Activated CD8-positive, alpha-beta memory T cell treated with anti-CD3 and anti-CD28 coated beads, Interleukin-2, amount 50 U/mL, for 48 hours (primary cell): ENCODE measurements around the gene MRO.

Experiments used
- DNase-seq: peaks from one replicate; pipeline ENCODE4 v3.0.0-alpha.2; 2020

Gene MRO

GRCh38 chr18:50832754-50833153, 12.9 kb upstream of the MRO start:
- DNase-seq: no peak

GRCh38 chr18:50830544-50830943, 10.7 kb upstream of the MRO start:
- DNase-seq: no peak

DNA sequence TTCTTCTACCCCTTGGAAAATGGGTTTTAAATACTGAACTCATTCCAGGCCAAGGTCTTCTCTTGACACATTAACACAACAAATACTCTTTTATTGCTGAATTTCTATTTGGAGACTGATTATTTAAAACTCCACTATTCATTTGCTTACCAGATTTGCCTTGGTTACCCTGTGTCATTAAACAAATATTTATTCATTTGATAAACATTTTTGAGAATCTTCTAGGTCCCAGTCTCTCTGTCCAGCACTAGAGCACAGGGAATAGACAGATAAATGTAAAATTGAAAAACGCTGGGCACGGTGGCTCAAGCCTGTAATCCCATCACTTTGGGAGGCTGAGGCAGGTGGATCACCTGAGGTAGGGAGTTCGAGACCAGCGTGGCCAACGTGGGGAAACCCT, 9.8 kb upstream of the MRO start:
- DNase-seq: no peak

GRCh38 chr18:50826027-50826426, 6.2 kb upstream of the MRO start:
- DNase-seq: no peak

DNA sequence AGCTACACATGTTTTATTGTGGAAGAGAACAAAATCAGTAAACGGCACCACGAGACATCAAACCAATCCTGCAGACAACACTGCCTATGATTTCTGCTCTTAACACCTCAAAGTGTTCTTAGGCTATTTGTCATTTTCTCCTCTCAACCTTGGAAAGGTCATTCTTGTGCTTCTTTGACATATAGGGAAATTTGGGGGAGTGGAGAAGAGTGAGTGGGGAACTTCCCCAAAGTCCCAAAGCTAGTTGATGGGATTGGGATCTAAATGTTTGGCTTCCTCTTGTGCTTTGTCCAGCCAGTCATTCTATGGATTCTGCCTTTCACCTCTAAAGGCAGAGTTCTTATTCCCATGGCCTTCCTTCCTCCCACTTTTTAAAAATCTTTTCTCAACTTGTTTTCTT, 5.8 kb upstream of the MRO start:
- no peak for DNase-seq

GRCh38 chr18:50822756-50823155, 2.9 kb upstream of the MRO start:
- DNase-seq: no peak

DNA sequence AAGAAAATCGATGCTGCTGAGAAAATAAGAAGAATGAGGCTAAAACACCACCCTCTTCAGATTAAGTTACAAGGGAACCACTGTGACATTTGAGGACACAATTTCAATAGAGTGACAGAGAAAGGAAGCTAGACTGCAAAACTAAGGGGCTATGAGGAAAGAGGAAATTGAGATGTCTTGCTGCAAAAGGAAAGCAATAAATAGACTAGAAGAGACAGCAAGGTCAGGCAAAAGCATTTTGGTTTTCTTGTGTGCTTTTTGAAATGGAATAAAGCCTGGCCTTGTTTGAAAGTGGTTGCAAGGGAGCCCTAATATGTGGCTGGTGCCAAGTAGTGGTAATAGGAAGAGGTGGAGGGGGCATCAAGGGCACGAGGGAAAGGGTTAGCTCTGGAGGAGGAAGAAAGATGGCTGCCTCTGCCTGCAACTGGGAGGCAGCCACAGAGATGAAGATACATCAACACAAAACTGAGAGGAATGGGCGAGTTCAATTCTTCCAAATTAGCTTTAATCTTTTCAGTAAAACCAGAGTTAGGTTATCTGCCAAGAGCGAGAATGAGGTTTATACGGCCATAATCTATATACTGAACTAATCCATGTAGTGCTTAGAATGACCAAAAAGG, 1.2 kb upstream of the MRO start:
- no peak for DNase-seq

DNA sequence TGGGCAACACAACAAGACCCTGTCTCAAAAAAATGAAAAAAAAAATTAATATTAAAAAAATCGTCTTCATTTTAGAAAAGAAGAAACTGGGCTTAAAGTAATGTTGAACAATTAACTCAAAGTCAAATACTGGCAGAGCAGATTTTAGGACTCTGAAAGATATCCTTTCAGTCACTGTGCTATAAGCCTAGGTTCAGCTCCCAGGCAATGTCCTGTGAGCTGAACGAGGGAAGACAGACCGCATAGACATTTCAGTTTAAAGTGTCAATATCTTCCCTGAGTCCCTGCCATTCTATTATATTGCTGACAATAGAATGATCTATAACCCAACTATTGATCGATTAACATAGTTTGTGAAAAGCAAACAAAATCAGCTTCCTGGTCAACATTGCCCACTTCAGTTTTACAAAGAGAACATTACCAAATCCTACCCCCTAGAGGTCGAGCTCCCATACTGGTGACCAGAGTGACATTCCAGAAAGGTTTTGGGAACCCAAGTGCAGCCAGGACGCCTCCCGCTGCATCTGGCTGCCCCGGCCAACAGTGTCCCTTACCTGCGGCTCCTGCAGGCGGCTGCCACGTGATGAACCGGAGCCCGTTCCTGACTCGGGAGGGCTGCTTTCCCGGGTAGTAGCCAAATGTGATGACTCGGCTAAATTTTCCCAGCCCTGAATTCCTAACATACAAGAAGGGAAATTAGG, 639 bp downstream of the MRO start:
- no peak for DNase-seq

DNA sequence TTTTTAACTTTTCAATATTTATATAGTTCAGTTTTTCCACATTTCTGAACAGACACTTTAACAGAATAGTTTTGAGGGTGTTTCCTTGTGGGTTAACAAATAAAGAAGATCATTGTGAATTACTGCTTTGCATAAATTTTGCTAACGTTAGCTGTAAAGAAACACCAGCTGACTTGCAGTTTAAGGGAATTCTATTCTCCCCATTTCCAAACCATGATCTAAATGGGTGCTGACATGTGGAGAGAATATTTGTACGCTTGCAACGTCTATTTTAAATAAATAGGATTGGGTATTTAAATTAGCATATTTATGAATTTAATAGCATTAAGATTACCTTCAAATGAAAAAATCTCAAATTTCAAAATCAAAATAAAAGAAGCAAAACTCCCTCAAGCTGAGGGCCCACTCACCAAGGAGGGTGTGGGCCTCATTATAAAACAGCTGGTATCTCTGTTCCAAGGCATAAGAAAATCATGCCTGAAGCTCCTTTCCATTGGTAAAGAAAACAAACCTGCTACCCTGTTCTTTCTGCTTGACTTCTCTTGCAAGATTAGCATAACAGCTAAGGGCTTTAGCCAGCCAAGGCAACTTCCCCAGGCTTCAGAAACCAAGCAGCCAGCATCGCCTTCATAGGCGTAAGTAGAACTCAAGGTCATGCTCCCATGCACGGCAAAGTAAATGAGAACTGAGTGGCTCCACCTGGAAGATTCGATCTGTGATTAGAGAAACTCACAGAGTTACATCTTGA, 3.2 kb downstream of the MRO start:
- no peak for DNase-seq

DNA sequence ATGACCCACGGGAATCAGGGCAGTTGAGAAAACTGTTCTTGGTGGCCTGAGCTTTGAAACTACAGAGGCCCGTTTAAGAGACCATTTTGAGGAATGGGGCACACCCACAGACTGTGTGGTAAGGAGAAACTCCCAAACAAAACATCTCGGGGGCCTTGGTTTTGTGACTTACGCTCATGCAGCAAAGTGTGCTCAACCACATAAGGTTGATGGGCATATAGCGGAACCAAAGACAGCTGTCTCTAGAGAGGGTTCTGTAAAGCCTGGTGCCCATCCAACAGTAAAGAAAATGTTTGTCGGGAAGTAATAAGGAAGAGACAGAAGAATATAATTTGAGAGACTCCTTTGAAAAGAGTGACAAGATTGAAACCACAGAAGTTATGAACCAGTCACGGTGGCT, 5.4 kb downstream of the MRO start:
- no peak for DNase-seq

DNA sequence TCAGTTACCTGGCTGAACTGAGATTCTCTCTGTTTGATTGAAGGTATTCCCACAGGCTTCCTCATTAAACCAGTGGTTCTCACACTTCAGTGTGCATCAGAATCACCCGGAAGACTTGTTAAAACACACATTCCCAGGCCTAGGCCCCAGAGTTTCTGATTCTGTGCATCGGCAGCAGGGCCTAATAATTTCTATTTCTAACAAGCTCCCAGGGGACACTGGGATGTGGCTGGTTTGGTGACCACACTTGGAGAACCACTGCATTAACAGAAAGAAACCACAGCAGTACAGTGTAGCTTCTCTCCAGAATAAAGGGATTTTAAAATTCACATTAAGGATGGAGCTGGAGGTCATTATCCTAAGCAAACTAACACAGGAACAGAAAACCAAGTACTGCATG, 6.5 kb downstream of the MRO start:
- no peak for DNase-seq

DNA sequence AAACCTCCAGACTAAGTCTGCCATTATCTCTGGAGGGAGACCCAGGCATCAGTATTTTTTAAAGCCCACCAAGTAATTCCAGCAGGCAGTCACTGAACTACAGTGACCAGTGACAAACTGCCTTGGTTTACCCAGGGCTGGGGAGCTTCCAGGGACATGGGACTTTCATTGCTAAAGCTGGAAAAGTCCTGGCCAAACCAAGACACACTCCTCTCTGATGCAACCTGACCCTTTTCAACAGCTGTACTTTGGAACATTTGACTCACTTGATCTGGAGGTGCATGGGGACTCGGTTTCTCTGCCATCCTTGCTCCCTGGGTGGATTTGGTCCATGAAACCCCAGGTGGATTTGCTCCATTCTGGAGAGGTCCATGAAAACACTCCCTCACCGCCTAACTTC, 7.0 kb downstream of the MRO start:
- DNase-seq: no peak

- DNase-seq: no peak
Measured at GRCh38 chr18:50807176-50807575, 12.6 kb downstream of the MRO start.

- no peak for DNase-seq
Measured at GRCh38 chr18:50806208-50806616, 13.6 kb downstream of the MRO start.

DNA sequence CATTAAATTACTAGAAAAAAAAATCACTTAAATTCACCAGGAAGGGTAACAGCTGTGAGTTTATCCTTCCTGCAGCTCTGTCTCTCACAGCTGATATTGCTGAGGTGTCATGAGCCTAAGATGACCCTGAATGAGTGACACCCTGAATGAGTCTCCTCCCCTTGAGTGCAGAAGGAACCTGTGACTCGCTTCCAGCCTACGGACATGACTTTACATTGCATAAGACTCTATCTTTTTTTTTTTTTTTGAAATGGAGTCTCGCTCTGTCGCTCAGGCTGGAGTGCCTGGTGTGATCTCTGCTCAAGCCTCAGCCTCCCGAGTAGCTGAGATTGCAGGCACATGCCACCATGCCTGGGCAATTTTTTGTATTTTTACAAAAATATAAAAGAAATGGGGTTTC, 14.1 kb downstream of the MRO start:
- DNase-seq: no peak

DNA sequence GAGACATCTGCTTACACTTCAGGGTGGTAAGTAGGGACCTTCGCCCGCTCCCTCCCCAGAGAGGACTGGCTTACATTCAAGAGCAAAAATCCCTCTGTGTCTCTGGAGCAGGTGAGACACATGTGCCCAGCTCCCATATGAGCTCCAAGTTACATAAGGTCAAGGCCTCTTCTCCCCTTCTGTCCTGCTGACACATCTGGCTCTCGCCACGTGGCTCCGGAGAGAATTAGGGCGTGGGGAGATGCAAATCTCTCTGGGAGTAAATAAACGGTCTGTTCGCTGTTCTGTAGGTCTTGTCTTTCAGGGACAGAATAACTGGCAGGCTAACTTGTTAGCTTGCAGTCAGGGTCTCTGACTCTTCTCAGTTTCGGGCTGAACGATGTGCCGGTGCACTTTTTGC, 16.2 kb downstream of the MRO start:
- DNase-seq: no peak

GRCh38 chr18:50802141-50802540, 17.7 kb downstream of the MRO start:
- no peak for DNase-seq

DNA sequence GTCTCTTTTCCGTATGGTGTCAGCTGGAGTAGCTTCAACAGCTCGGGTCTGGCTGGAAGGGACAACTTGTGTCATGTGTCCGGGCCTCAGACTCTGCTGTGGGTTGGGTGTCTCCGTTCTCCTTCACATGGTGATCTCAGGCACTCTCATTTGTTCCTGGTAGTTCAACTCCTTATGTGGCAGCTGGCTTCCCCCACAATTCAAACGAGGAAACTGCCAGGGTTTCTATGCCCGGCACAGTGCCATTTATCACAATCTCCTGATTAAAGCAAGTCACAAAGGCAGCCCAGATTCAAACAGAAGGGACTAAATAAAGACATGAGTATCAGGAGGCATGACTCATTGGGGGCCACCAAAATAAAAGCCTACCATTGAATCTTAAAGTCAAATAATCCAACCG, 22.7 kb downstream of the MRO start:
- no peak for DNase-seq

DNA sequence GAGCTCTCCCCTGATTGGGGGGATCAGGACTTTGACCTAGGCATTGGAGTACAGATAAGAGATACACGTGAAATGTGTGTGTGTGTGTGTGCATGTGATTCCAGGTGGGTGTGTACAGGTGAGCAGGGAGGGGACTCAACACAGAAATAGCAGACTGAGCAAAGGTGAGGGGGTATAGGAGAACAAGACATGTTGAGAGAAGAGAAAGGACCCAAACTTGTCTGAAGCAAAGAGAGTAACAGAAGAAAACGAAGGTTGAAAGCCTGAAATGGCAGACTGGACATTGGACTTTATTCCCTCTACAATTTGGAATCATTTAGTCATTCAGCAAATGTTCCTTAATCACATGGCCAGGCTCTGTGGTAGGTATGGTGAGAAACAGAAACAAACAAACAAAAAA, 23.3 kb downstream of the MRO start:
- no peak for DNase-seq

DNA sequence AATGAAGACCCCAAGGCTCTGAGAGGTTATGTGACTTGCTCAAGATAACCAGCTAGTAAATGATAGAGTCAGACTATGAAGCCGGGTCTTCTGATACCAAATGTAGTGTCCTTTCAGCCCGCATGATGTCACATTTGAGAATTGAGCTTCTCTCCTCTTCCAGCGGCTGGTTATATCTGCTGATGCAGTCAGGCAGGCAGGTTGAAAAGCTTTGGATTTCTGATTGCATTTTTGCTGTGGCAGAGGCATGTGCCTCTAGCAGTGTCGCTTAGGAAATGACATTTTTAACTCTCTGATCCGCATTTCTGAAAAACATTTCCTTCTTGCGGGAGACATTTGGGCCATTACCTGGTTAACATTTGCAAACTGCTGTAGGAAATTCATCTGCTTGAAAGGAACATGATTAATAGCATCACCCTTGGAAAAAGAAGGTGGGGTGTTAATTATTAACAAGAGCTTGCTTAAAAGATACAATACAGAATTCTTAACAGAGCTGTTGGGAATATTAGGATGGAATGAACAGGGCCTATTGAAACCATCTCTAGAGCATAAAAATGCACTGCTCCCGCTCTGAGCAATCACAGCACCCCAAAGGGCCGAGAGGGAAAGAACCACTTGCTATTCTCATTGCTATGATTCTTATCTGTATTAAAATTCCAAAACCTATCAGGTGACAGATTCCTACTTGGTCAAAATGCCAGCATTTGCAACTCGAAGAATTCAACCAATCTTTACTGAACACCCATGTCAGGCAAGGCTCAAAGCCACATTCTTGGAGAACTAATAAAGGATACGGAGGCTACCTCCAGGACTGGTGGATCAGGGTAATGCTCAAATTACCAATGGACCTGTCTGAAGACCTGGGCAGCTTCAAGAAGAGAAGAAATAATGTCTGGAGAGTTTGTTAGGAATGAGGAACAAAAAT, 25.9 kb downstream of the MRO start:
- no peak for DNase-seq

DNA sequence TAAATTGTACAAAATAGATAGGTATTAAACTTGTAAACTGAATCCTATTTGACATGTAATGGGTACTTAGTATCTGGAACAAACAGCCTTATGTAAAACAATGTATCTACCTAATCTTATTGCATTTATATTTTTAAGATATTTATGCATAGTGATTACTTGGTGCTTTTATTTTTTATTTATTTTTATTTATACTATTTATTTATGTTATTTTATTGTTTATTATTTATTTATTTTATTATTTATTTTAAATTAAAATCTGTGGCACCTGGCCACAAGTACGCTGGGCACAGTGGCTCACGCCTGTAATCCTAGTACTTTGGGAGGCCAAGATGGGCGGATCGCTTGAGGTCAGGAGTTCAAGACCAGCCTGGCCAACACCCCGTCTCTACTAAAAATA, 26.9 kb downstream of the MRO start:
- no peak for DNase-seq

GRCh38 chr18:50791599-50792438, 28.0 kb downstream of the MRO start:
- no peak for DNase-seq
